SK-N-SH treated with all-trans-retinoic acid at 6 μM for 48 hours (cell line): Measurements from ENCODE around the gene CIC.

Experiments used
- ARNTL ChIP-seq: fragments of 450-650 bp; formaldehyde crosslinking; IDR thresholded peaks from 2 replicates; pipeline ENCODE4 v1.5.0; 2020; ENCODE audit warnings: low read depth, mild to moderate bottlenecking, moderate library complexity, borderline replicate concordance
- BACH2 ChIP-seq: fragments of 250-450 bp; sonication (Bioruptor Pico); IDR thresholded peaks from 2 replicates; pipeline ENCODE4 v1.9.0; 2021; ENCODE audit warnings: mild to moderate bottlenecking, borderline replicate concordance
- CSDC2 ChIP-seq: fragments of 250-450 bp; sonication (Bioruptor Pico); IDR thresholded peaks from 2 replicates; pipeline ENCODE4 v1.5.0; 2020; ENCODE audit warnings: mild to moderate bottlenecking, moderate library complexity
- ISL1 ChIP-seq: fragments of 250-450 bp; sonication (Bioruptor Pico); IDR thresholded peaks from 2 replicates; pipeline ENCODE4 v2.1.2; 2022; ENCODE audit warnings: mild to moderate bottlenecking, moderate library complexity
- SNAI2 ChIP-seq: fragments of 250-450 bp; sonication (Bioruptor Pico); IDR thresholded peaks from 2 replicates; pipeline ENCODE4 v1.5.0; 2020; ENCODE audit warnings: mild to moderate bottlenecking, moderate library complexity
- TOX ChIP-seq: fragments of 250-450 bp; sonication (Bioruptor Pico); IDR thresholded peaks from 2 replicates; pipeline ENCODE4 v1.8.0; 2021; ENCODE audit warnings: mild to moderate bottlenecking, moderate library complexity, borderline replicate concordance
- ZFP3 ChIP-seq: fragments of 250-450 bp; sonication (Bioruptor Pico); IDR thresholded peaks from 2 replicates; pipeline ENCODE4 v1.5.0; 2020; ENCODE audit warnings: mild to moderate bottlenecking, moderate library complexity
- ZNF565 ChIP-seq: fragments of 450-650 bp; formaldehyde crosslinking; conservative IDR thresholded peaks from 2 replicates; pipeline ENCODE4 v1.5.0; 2020; ENCODE audit warnings: low read depth, mild to moderate bottlenecking, moderate library complexity
- ZNF70 ChIP-seq: fragments of 450-650 bp; formaldehyde crosslinking; IDR thresholded peaks from 2 replicates; pipeline ENCODE4 v1.5.0; 2020; ENCODE audit warnings: mild to moderate bottlenecking, moderate library complexity
- TF ChIP-seq, protein P1 (sequence below): fragments of 250-450 bp; sonication (Bioruptor Pico); IDR thresholded peaks from 2 replicates; pipeline ENCODE4 v1.8.0; 2020; ENCODE audit warnings: mild to moderate bottlenecking, moderate library complexity, borderline replicate concordance

GRCh38 chr19:42282819-42283187 is 13.8 kb downstream of the CIC start:
- no peak for TF ChIP-seq ZNF565 (CRISPR knock-in tag)
- TF ChIP-seq, protein P1, sequence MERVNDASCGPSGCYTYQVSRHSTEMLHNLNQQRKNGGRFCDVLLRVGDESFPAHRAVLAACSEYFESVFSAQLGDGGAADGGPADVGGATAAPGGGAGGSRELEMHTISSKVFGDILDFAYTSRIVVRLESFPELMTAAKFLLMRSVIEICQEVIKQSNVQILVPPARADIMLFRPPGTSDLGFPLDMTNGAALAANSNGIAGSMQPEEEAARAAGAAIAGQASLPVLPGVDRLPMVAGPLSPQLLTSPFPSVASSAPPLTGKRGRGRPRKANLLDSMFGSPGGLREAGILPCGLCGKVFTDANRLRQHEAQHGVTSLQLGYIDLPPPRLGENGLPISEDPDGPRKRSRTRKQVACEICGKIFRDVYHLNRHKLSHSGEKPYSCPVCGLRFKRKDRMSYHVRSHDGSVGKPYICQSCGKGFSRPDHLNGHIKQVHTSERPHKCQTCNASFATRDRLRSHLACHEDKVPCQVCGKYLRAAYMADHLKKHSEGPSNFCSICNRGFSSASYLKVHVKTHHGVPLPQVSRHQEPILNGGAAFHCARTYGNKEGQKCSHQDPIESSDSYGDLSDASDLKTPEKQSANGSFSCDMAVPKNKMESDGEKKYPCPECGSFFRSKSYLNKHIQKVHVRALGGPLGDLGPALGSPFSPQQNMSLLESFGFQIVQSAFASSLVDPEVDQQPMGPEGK (CRISPR knock-in tag) = no peak
- TF ChIP-seq TOX (CRISPR knock-in tag) = no peak
- TF ChIP-seq CSDC2 (CRISPR knock-in tag) = no peak
- TF ChIP-seq ARNTL (CRISPR knock-in tag) = no peak
- no peak for TF ChIP-seq ISL1
- TF ChIP-seq SNAI2 = no peak
- TF ChIP-seq ZNF70 (CRISPR knock-in tag) = no peak
- no peak for TF ChIP-seq BACH2 (CRISPR knock-in tag)
- TF ChIP-seq ZFP3 = no peak
